Mucosa of stomach (tissue), 1 donor: ENCODE data around the gene PSME3.

Experiments used
- H3K27me3 ChIP-seq: one replicate; pipeline ENCODE4 v1.7.0; 2013; ENCODE audit warnings: mild to moderate bottlenecking, low read length; ENCODE audit not compliant: control insufficient read depth, insufficient read depth
- H3K36me3 ChIP-seq: one replicate; pipeline ENCODE4 v1.7.0; 2013; ENCODE audit warnings: low read length; ENCODE audit not compliant: control insufficient read depth, insufficient read depth
- H3K4me1 ChIP-seq: one replicate; pipeline ENCODE4 v1.7.0; 2013; ENCODE audit warnings: mild to moderate bottlenecking, low read length; ENCODE audit not compliant: control insufficient read depth, insufficient read depth
- H3K4me3 ChIP-seq: one replicate; pipeline ENCODE4 v1.7.0; 2013; ENCODE audit warnings: low read length
- H3K9ac ChIP-seq: one replicate; pipeline ENCODE4 v1.7.0; 2013; ENCODE audit warnings: mild to moderate bottlenecking, low read length, moderate library complexity
- H3K9me3 ChIP-seq: one replicate; pipeline ENCODE4 v1.7.0; 2013; ENCODE audit warnings: mild to moderate bottlenecking, low read length, moderate library complexity; ENCODE audit not compliant: control insufficient read depth
- donor health status: Pancreatic carcinoma.

PSME3 gene

GRCh38 chr17:42889809-42890208, 56.6 kb downstream of the PSME3 start:
- no peak overlapping the region for H3K4me3 ChIP-seq
- H3K36me3 ChIP-seq, result no peaks in the 10 kb centered on the region
- H3K9me3 ChIP-seq, result no peaks in the 10 kb centered on the region
- H3K4me1 ChIP-seq, result peaks cover 27% of the 10 kb centered on the region
- H3K27me3 ChIP-seq, result peaks cover 3% of the 10 kb centered on the region
- H3K9ac ChIP-seq, result no peak overlapping the region

DNA sequence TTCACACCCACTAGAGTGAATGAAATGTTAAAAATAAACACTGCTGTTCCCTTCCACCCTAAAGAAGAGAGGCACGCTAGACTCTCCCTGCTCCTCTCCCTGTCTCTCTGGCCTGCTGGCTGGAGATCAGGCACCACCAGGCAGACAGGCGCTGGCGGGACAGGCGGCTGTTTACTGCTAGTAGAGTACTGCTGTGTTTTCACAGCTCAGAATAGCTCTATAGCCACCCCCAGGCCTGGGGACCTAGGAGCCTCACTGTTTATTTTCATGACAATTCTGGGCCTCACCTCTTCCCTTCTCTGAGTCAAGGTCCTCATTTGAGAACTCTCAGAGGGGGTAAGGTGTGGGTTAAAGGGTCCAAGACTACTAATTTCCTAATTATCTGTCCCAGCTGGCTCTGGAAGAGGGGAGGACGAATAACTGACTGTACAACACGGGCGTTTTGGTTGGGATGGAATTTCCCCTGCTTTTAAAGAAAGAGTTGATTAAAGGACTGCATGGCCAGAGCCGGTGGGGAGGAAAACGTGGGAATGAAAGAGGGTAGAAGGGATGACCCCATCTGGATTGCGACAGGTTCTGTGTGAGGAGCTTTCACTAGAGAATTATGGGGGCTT, 58.4 kb downstream of the PSME3 start:
- Histone ChIP-seq H3K4me3 (no peak overlapping the region), H3K9me3 (no peaks in the 10 kb centered on the region), H3K36me3 (no peaks in the 10 kb centered on the region), H3K27me3 (no peaks in the 10 kb centered on the region), H3K4me1 (peaks cover 35% of the 10 kb centered on the region), H3K9ac (peak overlapping the region; percentile 31)

GRCh38 chr17:42893359-42893758, 60.2 kb downstream of the PSME3 start:
- no peak overlapping the region for H3K4me3 ChIP-seq
- H3K36me3 ChIP-seq, result no peaks in the 10 kb centered on the region
- no peaks in the 10 kb centered on the region for H3K9me3 ChIP-seq
- peaks cover 35% of the 10 kb centered on the region for H3K4me1 ChIP-seq
- H3K27me3 ChIP-seq, result no peaks in the 10 kb centered on the region
- no peak overlapping the region for H3K9ac ChIP-seq
